Measurements from ENCODE around the gene TRAF2.
"Not testable (repeated sequence)": the region's sequence is repeated elsewhere in the genome, so short reads cannot be mapped to it uniquely, and the experiment has no call there.

TRAF2 gene

DNA sequence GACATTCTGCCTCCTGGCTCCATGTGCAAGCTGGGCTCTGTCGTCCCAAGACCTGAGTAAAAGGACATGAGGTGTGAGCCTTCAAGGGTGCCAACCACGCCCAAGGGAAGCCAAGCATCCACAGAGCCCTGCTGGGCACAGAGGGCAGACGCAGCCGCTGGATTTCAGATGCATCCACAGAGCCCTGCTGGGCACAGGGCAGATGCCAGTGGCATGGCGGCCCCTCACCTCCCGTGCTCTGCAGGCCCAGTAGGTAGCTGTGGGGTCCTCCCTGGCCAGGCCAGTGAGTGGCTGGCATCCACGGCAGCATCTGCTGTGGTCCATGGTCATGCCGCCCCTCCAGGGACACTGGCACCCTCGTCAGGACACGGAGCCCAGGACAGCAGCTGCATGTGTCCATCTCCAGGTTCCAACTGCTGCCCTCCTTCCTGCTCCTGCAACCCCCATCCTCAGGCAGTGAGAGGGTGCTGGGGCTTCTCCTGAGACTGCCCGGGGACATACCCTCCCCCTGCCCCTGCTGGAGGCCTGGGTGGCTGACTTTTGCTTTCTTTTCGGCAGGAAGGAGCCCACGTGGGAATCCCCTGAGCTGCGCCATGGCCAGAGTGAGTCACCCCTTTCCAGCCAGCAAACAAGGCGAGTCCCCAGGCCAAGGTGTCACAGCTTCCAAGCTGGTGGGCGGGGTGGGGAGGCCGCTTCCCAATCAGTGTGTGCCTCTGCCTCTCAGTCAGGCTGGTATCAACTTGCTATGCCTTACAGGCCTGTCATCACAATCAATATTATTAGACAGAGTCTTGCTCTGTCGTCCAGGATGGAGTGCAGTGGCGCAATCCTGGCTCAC, 4.0 kb upstream of the TRAF2 start:
- peak; percentile 40 for DNase-seq (ENCODE audit: low spot score)

DNA sequence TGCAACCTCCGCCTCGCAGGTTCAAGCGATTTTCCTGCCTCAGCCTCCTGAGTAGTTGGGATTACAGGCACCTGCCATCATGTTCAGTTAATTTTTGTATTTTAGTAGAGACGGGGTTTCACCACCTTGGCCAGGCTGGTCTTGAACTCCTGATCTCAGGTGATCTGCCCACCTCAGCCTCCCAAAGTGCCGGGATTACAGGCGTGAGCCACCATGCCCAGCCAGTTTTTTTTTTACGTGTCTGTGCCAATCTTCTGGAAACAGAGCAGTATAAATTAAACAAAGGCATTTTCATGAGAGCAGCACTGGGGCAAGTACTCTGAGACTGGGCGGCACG, 3.4 kb upstream of the TRAF2 start:
- not testable (repeated sequence) for DNase-seq (ENCODE audit: low spot score)

DNA sequence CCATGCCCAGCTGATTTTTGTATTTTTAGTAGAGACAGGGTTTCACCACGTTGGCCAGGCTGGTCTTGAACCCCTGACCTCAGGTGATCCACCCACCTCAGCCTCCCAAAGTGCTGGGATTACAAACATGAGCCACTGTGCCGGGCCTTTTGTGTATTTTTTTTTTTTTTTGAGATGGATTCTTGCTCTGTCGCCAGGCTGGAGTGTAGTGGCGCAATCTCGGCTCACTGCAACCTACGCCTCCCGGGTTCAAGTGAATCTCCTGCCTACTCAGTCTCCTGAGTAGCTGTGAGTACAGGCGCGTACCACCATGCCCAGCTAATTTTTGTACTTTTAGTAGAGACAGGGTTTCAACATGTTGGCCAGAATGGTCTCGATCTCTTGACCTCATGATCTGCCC, 2.6 kb upstream of the TRAF2 start:
- DNase-seq (ENCODE audit: low spot score): not testable (repeated sequence)

DNA sequence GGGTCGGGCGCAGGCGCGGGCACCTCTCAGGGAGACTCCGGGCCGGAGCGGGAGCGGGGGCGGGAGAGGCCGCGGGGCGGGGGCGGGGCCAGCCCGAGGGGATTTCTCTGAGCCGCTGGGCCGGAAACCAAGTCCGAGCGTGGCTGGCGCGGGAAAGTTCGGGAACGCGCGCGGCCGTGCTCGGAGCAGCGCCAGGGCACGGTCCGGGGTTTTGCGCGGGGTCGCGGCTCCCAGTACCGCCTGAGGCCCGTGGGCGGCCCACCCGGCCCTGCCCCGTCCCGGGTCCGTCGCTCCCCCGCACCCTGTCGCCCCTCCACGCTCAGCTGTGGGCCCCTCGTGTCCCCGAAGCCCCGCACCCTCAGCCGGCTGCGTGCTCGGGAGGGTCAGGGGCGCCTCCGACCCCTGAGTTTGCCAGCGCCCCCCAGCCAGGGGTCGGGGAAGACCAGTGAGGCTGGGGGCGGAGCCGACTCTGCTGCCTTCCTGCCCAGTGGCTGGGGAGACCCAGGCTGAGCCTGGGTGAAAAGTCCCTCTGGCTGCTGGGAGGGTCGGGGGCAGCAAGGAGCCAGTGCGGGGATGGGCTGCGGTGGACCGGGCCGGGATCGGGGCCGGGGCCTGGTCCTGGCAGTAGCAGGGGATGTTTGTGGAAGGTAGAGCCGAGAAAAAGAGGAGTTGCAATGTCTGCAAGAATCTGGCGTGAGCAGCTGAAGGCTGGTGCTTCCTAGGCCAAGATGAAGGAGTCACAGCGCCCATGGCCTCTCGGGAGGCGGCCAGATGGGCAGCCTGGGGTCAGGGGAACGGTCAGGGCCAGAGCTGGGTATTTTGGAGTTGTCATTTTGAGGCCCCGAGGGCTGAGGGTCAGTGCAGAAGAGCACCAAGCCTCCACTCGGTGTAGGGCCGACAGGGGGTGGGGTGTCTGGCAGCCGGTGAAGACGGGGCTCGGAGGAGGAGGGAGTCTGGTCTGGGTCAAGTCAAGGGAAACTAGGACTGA, 588 bp downstream of the TRAF2 start:
- DNase-seq (ENCODE audit: low spot score): peak; percentile 89

DNA sequence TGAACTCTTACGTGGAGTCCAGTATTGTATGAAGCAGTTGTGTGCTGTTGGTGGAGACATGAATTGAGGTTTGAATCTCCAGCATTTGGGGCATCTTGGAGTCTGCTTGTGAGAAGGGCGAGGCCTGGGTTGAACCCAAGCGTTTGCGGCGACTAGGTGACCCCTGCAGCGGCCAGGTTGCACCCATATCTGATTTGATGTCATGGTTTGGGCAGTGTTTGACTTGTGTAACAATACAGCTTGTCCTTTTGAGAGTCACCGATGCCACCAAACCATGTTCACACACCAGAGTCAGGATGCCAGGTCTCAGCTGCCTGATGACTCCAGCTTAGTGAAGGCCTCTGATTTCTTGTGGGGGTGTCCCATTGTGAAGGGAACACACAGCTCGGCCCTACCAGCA, 2.1 kb downstream of the TRAF2 start:
- no peak for DNase-seq (ENCODE audit: low spot score)

DNA sequence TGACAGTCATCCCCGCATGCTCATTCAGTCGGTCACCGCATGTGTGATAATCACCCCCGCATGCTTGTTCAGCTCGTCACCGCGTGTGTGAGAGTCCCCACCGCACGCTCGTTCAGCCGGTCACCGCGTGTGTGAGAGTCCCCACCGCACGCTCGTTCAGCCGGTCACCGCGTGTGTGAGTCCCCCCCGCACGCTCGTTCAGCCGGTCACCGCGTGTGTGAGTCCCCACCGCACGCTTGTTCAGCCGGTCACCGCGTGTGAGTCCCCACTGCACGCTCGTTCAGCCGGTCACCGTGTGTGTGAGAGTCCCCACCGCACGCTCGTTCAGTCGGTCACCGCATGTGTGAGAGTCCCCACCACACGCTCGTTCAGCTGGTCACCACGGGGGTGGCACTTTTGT, 3.5 kb downstream of the TRAF2 start:
- DNase-seq (ENCODE audit: low spot score): peak; percentile 1

- DNase-seq (ENCODE audit: low spot score): peak; percentile 0
These were observed 4.3 kb downstream of the TRAF2 start for GRCh38 chr9:136890661-136891060.

GRCh38 chr9:136896027-136896426, 9.7 kb downstream of the TRAF2 start:
- DNase-seq (ENCODE audit: low spot score): no peak

- no peak for DNase-seq (ENCODE audit: low spot score)
These were observed 12.3 kb downstream of the TRAF2 start for GRCh38 chr9:136898483-136899100.

GRCh38 chr9:136899196-136899595, 12.9 kb downstream of the TRAF2 start:
- no peak for DNase-seq (ENCODE audit: low spot score)

- DNase-seq (ENCODE audit: low spot score): no peak
These were observed 14.2 kb downstream of the TRAF2 start for GRCh38 chr9:136900556-136900955.

- no peak for DNase-seq (ENCODE audit: low spot score)
These were observed 14.7 kb downstream of the TRAF2 start for GRCh38 chr9:136900988-136901515.

- no peak for DNase-seq (ENCODE audit: low spot score)
These were observed 15.4 kb downstream of the TRAF2 start for GRCh38 chr9:136901516-136902258.

GRCh38 chr9:136902259-136902821, 16.0 kb downstream of the TRAF2 start:
- no peak for DNase-seq (ENCODE audit: low spot score)

DNA sequence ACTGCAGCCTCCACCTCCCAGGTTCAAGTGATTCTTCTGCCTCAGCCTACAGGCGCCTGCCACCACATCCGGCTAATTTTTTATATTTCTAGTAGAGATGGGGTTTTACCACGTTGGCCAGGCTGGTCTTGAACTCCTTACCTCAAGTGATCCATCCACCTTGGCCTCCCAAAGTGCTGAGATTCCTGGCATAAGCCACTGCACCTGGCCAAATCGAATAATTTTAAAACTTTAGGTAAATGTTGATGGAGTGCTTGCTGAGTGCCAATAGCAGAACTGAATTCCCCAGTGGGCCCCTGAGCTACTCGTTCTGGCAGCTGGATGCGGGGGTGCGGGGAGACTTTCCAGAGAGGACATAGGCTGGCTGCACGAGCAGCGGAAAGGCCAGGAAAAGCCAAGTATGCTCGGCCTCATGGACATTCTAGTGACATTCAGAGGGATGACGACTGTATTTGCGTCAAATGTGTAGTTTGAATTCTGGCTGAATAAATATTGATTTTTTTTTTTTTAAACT, 16.8 kb downstream of the TRAF2 start:
- no peak for DNase-seq (ENCODE audit: low spot score)

- no peak for DNase-seq (ENCODE audit: low spot score)
These were observed 19.9 kb downstream of the TRAF2 start for GRCh38 chr9:136906266-136906665.

- DNase-seq (ENCODE audit: low spot score): no peak
These were observed 20.9 kb downstream of the TRAF2 start for GRCh38 chr9:136907011-136907914.

GRCh38 chr9:136910197-136910900, 24.0 kb downstream of the TRAF2 start:
- DNase-seq (ENCODE audit: low spot score): no peak

GRCh38 chr9:136910901-136911245, 24.6 kb downstream of the TRAF2 start:
- DNase-seq (ENCODE audit: low spot score): peak; percentile 53
